Caco-2 (cell line): ENCODE measurements around the gene ZFYVE9. TPM values are rescaled to one million over a fixed set of nuclear protein-coding genes. Genes with fewer than 3 reads are reported as not detected.
"Not testable (repeated sequence)": the region's sequence is repeated elsewhere in the genome, so short reads cannot be mapped to it uniquely, and the experiment has no call there.

Source experiments
- BruUV-seq: library from RNA; stranded (reverse); fragments of 400-500 nt; replicated peaks from 2 replicates; lab custom pipeline; 2021; lab: Mats Ljungman, UMichigan
- CTCF ChIA-PET: fragments of 300-600 bp; sonication (Branson Sonifier 250); formaldehyde crosslinking; loops from one replicate; lab custom pipeline; 2022; ENCODE audit warnings: antibody characterized with exemption; lab: Charles Lee
- POLR2A ChIA-PET: fragments of 300-600 bp; sonication (Branson Sonifier 250); formaldehyde crosslinking; loops from one replicate; lab custom pipeline; 2022; ENCODE audit warnings: antibody characterized with exemption; lab: Charles Lee
- DNase-seq, 2 experiments: peaks; one replicate each; pipeline versions ENCODE4 v3.0.0 to v3.0.0-alpha.2; 2020 to 2022
- H3K27me3 ChIP-seq: replicated peaks from 2 replicates; pipeline ENCODE4 v1.6.0; 2011; ENCODE audit warnings: low read length; ENCODE audit not compliant: control insufficient read depth, insufficient read depth
- H3K36me3 ChIP-seq: 2 replicates; pipeline ENCODE4 v1.5.1; 2011; ENCODE audit warnings: low read length; ENCODE audit not compliant: control insufficient read depth, insufficient read depth
- H3K4me1 ChIP-seq: fragments of 250-450 bp; sonication (Bioruptor Pico); 2 replicates; pipeline ENCODE4 v1.5.1; 2020; ENCODE audit warnings: mild to moderate bottlenecking
- H3K4me3 ChIP-seq: 2 replicates; pipeline ENCODE4 v1.5.1; 2011; ENCODE audit warnings: low read depth, mild to moderate bottlenecking, control low read depth, low read length
- H3K9me3 ChIP-seq: fragments of 250-450 bp; sonication (Bioruptor Pico); 2 replicates; pipeline ENCODE4 v1.5.1; 2020; ENCODE audit warnings: mild to moderate bottlenecking, moderate library complexity
- H3K27ac Mint-ChIP-seq: one replicate; pipeline ENCODE4 v1.8.0; 2022; ENCODE audit warnings: mixed read lengths; ENCODE audit not compliant: unreplicated experiment
- H3K27me3 Mint-ChIP-seq: one replicate; pipeline ENCODE4 v1.8.0; 2022; ENCODE audit warnings: mixed read lengths; ENCODE audit not compliant: insufficient read depth, unreplicated experiment
- H3K36me3 Mint-ChIP-seq: one replicate; pipeline ENCODE4 v1.8.0; 2022; ENCODE audit warnings: mild to moderate bottlenecking, mixed read lengths; ENCODE audit not compliant: insufficient read depth, unreplicated experiment
- H3K4me1 Mint-ChIP-seq: one replicate; pipeline ENCODE4 v1.8.0; 2022; ENCODE audit warnings: low read depth, mixed read lengths; ENCODE audit not compliant: unreplicated experiment
- H3K4me3 Mint-ChIP-seq: one replicate; pipeline ENCODE4 v1.8.0; 2022; ENCODE audit warnings: mild to moderate bottlenecking, moderate library complexity, mixed read lengths; ENCODE audit not compliant: unreplicated experiment
- H3K9me3 Mint-ChIP-seq: one replicate; pipeline ENCODE4 v1.8.0; 2022; ENCODE audit warnings: mixed read lengths; ENCODE audit not compliant: unreplicated experiment
- CTCF ChIP-seq, 2 experiments: fragments of 200-600 bp in 1 of 2; IDR thresholded peaks; 1 replicate in 1 of 2; 2 replicates in 1 of 2; pipeline versions ENCODE4 v1.5.1 to v1.8.0; 2011 to 2022; ENCODE audit warnings: antibody characterized with exemption in 1 of 2, control low read depth in 1 of 2, inconsistent platforms in 1 of 2, low read depth in 1 of 2, low read length in 1 of 2, mild to moderate bottlenecking in 1 of 2, moderate library complexity in 1 of 2; ENCODE audit not compliant: insufficient read depth in 1 of 2, severe bottlenecking in 1 of 2, unreplicated experiment in 1 of 2
- intact Hi-C: fragments of 100-400 bp; cut with micrococcal nuclease; formaldehyde crosslinking; loops from one replicate; pipeline ENCODE4 v1.10.0; 2022; ENCODE audit not compliant: unreplicated experiment
- total RNA-seq: library from RNA; stranded (reverse); gene quantifications from 2 replicates; pipeline ENCODE4 v1.2.3, GENCODE V29; 2022

Gene ZFYVE9
- total RNA-seq, 1 experiment from 2014 or later: 18.4 TPM

- CTCF ChIA-PET: no interaction called here
- DNase-seq: no peak
- no peaks in the 10 kb centered on the region for H3K27me3 Mint-ChIP-seq
- intact Hi-C loops: no loop called here
- Histone ChIP-seq H3K4me3 (no peak overlapping the region), H3K4me1 (no peaks in the 10 kb centered on the region), H3K27me3 (no peaks in the 10 kb centered on the region), H3K36me3 (no peaks in the 10 kb centered on the region), H3K9me3 (no peaks in the 10 kb centered on the region)
- no peak overlapping the region for H3K4me3 Mint-ChIP-seq
- H3K4me1 Mint-ChIP-seq: no peaks in the 10 kb centered on the region
- no peak for TF ChIP-seq CTCF (IDR thresholded peaks at IDR 0.05; ENCODE audit: insufficient read depth in 1 of 2, low read depth in 1 of 2, low read length in 1 of 2, severe bottlenecking in 1 of 2, unreplicated experiment in 1 of 2)
- no peaks in the 10 kb centered on the region for H3K9me3 Mint-ChIP-seq
- no peak overlapping the region for H3K27ac Mint-ChIP-seq
- POLR2A ChIA-PET: no interaction called here
- peaks cover 4% of the 10 kb centered on the region for H3K36me3 Mint-ChIP-seq
- no TSS peak for BruUV-seq
Measured at GRCh38 chr1:52164604-52165003, 22.7 kb downstream of the ZFYVE9 start.

GRCh38 chr1:52166996-52167753 is 25.3 kb downstream of the ZFYVE9 start:
- H3K4me3 Mint-ChIP-seq: no peak overlapping the region
- DNase-seq: no peak
- no TSS peak for BruUV-seq
- POLR2A ChIA-PET: no interaction called here
- no peaks in the 10 kb centered on the region for H3K4me1 Mint-ChIP-seq
- H3K27me3 Mint-ChIP-seq: no peaks in the 10 kb centered on the region
- no peaks in the 10 kb centered on the region for H3K36me3 Mint-ChIP-seq
- H3K9me3 Mint-ChIP-seq: peaks cover 10% of the 10 kb centered on the region
- no peaks in the 10 kb centered on the region for H3K36me3 ChIP-seq
- intact Hi-C loops: no loop called here
- no peaks in the 10 kb centered on the region for H3K27me3 ChIP-seq
- no peak overlapping the region for H3K27ac Mint-ChIP-seq
- no peak for TF ChIP-seq CTCF (IDR thresholded peaks at IDR 0.05; ENCODE audit: insufficient read depth in 1 of 2, low read depth in 1 of 2, low read length in 1 of 2, severe bottlenecking in 1 of 2, unreplicated experiment in 1 of 2)
- no peaks in the 10 kb centered on the region for H3K9me3 ChIP-seq
- H3K4me1 ChIP-seq: no peaks in the 10 kb centered on the region
- no peak overlapping the region for H3K4me3 ChIP-seq
- CTCF ChIA-PET: no interaction called here

- Mint-ChIP-seq H3K4me3 (no peak overlapping the region), H3K9me3 (peaks cover 10% of the 10 kb centered on the region), H3K27ac (no peak overlapping the region), H3K27me3 (no peaks in the 10 kb centered on the region), H3K4me1 (no peaks in the 10 kb centered on the region), H3K36me3 (no peaks in the 10 kb centered on the region)
- Histone ChIP-seq H3K4me3 (no peak overlapping the region), H3K4me1 (no peaks in the 10 kb centered on the region), H3K9me3 (no peaks in the 10 kb centered on the region), H3K27me3 (no peaks in the 10 kb centered on the region), H3K36me3 (no peaks in the 10 kb centered on the region)
- intact Hi-C loops: no loop called here
- ChIA-PET CTCF (no interaction called here), POLR2A (no interaction called here)
- no TSS peak for BruUV-seq
- no peak for TF ChIP-seq CTCF (IDR thresholded peaks at IDR 0.05; ENCODE audit: insufficient read depth in 1 of 2, low read depth in 1 of 2, low read length in 1 of 2, severe bottlenecking in 1 of 2, unreplicated experiment in 1 of 2)
- DNase-seq: no peak
Measured at GRCh38 chr1:52168373-52169080, 26.6 kb downstream of the ZFYVE9 start.

GRCh38 chr1:52171149-52171548 is 29.3 kb downstream of the ZFYVE9 start:
- BruUV-seq, H3K36me3 Mint-ChIP-seq, H3K9me3 ChIP-seq, DNase-seq, POLR2A ChIA-PET, CTCF ChIA-PET, H3K4me3 ChIP-seq, H3K4me3 Mint-ChIP-seq, H3K4me1 Mint-ChIP-seq, intact Hi-C loops, H3K27ac Mint-ChIP-seq, H3K27me3 Mint-ChIP-seq, H3K27me3 ChIP-seq, H3K4me1 ChIP-seq, H3K36me3 ChIP-seq: not testable (repeated sequence)
- peaks cover 19% of the 10 kb centered on the region for H3K9me3 Mint-ChIP-seq
